NCI-H226 (cell line): ENCODE results near the gene SHBG.
A peak's percentile ranks its signal among the peaks of the same experiment; 100 is the strongest.
"Not testable (repeated sequence)": the region's sequence is repeated elsewhere in the genome, so short reads cannot be mapped to it uniquely, and the experiment has no call there.

Experiments
- DNase-seq: peaks from one replicate; pipeline ENCODE4 v3.0.0-alpha.2; 2015

Gene SHBG

DNA sequence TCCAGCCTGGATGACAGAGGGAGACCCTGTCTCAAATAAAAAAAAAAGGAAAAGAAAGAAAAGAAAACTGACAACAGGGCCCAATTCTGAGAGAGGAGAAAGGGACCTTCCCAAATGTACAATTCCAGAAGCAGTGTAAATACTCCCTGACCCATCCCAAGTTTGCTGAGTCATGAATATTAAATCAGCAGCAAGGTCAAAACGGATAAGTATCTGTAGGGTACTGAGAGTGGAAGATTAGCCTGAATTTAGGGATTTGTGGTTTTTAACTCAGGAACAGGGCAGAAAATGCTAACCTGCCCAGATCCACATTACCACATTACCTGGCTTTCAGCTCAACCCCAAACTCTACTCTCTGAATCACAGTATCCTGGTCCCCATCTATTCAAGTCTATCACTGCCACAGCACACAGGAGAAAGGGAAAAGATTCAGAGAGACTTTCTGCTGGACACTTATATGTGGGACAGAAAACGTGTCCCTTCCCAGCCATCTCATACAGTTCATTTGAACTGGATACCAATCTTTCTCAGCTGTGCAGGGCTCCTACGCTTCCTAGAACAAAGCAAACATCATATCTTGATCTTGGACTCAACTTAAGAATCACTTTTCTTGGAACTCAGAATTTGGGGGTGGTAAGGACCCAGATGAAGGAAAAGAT lies 18.2 kb upstream of the SHBG start:
- DNase-seq: no peak

DNA sequence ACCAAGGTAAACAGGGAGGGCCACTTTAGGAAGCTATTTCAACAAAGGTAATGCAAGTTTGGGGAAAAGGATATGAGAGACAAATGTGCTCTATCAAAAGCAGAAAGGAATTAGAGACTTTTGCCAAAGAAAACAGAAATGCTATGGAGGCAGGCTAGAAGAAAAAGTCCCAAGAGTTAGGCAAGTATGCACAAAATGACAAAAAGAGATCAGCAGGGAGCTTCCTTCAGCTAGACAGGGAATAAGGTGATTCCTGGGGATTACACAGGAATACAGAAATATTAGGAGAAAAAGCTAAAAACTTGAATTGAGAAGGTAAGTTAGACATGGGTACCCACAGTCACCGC lies 17.7 kb upstream of the SHBG start:
- no peak for DNase-seq

DNA sequence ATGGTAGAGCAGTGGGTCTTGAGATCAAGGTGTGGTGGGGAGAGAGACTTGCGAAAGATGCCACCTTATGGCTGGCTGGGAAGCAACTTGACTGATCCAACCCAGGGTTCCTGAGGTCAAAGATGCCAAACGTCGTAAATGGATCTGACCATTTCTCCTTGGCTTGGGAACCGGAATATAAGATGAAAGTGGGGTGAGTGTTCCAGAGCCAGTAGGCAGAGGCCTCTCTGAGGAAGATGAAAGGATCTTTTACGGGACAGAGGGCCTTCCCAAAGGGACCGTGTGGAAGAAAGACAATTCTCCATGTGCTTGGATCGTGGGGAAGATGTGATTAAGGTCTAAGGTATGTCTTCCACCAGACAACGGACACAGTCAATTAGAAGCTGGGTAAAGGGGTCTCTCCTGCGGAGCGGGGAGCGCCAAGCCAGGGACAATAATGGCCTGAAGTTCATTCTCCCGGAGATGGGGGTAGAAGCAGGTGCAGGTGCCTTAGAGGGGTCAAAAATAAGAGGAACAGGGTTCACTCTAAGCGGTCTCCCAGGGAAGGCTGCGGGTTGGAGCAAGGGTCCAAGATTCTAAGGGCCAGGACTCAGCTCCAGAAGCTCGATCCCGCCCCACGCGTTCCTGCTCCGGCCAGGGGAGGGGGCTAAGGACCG lies 16.0 kb upstream of the SHBG start:
- no peak for DNase-seq

DNA sequence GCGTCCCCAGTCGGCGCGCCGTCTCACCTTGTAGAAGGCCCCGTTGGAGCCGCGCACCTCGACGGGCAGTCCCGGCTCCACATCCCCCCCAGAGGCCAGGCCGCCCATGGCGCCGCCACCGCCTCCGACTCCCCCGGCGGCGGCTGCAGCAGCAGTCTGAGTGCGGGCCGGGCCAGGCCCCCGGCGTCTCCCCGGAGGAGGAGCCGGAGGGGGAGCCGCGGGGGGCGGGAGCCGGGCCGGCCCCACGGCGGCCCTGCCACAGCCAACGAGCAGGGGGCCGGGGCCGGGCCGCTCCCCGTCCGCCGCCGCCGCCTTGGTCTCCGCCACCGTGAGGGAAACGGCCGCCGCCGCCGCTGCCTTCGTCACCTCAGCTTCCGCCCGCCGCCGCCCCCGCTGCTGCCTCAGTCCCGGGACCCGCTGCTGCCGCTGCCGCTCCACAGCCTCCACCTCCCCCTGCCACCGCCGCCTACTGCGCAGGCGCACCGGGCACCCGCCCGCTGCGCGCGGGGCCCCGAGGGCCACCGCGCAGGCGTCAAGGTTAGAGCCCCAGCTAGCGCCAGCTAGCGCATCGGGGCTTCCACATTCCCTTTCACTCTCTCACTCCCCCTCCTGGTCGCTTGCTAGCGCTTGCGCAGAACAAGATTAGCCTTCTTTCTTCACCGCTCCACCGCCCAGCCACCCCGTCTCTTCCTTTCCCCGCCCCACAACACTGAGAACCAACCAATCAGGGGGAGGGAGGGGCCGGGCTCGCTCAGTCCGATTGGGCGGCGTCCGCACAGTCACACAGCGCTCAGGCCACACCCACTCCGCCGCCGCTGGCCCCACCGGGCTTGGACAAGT lies 15.3 kb upstream of the SHBG start, which contains the start of gene FXR2:
Gene FXR2, minus strand, starts transcription at position 473 of the 840 bp plus-strand sequence. Its CDS starts 365 bp downstream, at position 108.
- peak; percentile 97 for DNase-seq

DNA sequence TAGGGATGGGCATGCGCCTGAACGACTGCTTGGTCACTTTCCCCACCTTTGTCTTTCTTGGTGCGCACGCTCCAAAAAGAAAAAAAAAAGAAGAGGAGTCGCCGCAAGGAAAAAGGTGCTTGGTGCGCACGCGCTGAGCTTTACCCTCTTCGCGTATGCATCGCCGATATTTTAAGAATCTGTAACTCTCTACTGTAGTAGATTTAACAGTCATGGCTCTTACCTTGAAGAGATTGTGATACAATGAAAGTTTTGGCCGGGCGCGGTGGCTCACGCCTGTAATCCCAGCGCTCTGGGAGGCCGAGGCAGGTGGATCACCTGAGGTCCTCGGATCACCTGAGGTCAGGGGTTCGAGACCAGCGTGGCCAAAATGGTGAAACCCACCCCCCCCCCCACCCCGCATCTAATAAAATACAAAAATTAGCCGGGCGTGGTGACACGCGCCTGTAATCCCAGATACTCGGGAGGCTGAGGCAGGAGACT lies 14.6 kb upstream of the SHBG start:
- DNase-seq: no peak

DNA sequence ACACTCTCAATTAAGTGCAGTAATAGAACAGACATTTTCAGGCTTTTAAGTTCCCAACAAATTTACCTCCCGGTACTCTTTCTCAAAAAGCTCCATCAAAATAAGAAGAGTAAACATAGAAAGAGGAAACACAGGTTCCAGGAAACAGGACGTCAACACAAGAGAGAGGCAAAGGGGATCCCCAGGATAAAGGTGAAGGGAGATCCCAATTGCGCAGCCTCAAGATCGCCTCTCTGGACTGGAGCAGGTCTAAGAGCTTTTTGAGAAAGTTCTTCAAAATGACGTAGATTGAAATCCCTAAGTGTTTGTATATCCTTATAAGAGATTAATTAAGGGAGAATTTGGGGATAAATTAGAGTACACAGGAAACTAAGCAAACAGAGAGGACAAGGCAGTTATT lies 11.3 kb upstream of the SHBG start:
- DNase-seq: no peak

DNA sequence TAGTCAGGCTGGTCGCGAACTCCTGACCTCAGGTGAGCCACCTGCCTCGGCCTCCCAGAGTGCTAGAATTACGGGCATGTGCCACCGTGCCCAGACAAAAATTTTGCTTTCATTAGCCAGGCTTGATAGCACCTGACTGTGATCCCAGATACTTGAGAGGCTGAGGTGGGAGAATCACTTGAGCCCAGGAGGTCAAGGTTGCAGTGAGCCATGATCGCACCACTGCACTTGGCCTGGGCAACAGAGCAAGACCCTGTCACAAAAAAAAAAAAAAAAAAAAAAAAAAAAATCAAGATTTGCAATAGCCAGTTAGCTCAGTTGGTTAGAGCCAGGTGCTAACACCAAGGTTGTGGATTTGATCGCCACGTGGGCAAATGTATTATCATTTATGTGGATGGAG lies 9.1 kb upstream of the SHBG start:
- no peak for DNase-seq

DNA sequence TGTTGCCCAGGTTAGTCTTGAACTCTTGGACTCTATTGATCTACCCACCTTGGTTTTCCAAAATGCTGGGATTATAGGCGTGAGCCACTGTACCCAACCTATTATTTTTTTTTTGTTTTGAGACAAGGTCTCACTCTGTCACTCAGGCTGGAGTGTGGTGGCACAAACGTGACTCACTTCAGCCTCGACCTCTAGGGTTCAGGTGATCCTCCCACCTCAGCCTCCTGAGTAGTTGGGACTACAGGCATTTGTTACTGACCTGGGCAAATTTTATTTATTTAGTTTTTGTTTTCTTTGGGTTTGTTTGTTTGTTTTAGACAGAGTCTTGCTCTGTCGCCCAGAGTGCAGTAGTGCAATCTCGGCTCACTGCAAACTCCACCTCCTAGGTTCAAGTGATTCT lies 6.3 kb upstream of the SHBG start:
- DNase-seq: no peak

DNA sequence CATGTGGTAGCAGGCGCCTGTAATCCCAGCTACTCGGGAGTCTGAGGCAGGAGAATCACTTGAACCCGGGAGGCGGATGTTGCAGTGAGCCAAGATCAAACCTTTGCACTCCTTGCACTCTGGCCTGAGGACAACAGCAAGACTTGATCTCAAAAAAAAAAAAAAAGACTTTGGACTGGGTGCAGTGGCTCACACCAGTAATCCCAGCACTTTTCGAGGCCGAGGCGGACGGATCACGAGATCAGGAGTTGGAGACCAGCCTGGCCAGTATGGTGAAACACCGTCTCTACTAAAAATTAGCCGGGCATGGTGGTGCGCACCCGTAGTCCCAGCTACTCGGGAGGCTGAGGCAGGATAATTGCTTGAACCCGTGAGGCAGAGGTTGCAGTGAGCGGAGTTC lies 4.2 kb upstream of the SHBG start:
- not testable (repeated sequence) for DNase-seq

DNA sequence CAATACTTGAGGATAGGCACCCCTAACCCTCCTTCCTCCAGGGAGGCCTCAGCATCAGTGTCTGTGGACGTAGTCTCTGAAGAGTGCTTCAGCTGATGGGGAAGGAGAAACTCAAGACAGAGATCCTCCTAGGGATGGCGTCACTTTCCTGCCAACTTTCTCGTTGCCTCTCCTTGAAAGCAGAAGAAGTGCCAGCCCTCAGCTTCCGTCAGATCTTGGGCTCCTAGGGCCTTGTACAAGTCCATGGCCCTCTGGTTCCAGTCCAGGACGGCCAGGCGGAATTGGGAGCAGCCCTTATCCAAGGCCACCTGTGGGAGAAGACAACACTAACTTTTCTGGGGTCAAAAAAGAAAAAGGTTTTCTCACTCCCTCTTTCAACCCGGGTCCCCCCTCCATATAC lies 3.6 kb upstream of the SHBG start:
- DNase-seq: no peak

DNA sequence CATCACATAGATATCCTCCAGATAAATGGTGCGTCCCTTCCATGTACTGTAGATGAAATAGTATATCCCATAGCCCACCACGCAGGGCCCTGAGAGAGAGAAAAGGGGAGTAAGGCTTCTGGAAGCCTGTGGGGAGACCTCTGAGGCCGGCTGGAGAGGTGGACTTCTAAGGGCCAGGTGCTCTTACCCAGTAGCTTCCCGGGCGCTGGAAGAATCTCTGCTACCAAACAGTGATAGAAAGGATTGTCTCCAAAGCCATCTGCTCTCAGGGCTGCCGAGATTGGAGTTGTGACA lies 3.0 kb upstream of the SHBG start:
- no peak for DNase-seq

DNA sequence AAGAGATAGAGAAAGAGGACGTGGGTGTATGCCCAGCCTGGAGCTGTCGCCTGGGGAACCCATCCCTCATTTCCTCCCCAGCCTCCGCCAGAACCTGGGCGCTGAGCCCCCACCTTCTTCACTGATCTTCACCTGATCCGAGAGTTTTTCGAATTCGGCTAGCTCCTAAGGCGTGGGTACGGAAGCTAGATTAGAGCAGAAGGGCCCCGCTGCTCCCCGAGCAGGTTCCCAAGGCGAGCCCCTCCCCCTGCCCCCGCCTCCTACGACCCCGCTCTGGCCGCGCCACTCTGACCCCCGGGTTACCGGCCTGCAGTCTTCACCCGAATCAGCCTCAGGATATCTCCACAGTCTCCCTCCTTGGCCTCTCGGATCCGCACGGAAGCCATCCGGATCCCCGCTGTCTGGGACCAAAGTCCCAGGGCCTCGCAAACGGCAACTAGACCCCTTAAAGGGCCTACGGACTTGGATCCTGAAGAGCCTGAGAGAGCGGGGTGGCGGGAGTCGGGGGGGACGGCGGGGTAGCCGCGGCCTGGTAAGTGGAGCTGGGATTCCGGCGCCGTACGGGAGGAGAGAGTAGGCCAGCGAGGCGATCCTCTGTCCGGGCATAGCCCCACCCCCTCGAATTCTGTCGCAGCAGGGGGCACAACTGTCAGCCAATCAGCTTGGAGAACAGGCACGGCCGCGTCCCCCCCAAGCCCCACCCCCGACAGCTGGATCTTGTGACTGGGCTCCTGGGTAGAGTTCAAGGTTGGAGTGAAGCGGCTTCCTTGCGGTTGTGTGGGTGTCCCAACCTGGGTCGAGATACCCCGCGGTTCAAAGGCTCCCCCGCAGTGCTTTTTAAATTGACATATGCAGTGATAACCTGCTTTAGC lies 2.4 kb upstream of the SHBG start, which contains the start of gene SAT2:
Gene SAT2, minus strand, starts transcription at position 572 of the 872 bp plus-strand sequence. Its CDS starts 186 bp downstream, at position 386.
- DNase-seq: peak; percentile 86

DNA sequence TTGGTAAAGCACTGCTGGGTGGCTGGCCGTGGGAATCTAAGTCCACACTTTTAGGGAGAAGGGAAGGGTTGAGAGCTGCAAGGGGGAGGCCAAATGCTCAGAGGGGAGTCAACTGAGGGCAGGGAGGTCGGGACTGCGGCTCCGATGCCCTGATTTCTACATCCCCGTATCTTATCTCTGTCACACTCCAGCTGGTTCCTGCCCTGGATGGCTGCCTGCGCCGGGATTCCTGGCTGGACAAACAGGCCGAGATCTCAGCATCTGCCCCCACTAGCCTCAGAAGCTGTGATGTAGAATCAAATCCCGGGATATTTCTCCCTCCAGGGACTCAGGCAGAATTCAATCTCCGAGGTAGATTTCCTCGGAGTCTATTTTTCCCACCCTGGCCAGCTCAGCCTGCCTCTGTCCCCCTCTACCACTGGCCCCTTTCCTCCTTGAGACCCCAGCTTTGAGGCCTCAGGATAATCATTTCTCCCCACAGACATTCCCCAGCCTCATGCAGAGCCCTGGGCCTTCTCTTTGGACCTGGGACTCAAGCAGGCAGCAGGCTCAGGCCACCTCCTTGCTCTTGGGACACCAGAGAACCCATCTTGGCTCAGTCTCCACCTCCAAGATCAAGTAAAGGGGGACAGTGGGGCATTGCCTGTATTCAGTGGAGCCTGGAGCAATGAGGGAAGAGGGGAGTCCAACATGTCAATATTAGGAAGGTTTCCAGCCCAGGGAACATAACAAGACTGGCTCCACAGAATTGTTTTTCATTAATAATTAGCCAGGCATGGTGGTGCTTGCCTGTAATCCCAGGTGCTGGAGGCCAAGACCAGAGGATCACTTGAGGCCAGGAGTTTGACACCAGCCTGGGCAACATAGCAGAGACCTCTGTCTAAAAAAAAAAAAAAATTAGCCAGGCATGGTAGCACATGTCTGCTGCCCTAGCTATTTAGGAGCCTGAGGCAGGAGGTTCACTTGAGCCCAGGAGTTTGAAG lies 1.8 kb downstream of the SHBG start:
- no peak for DNase-seq

DNA sequence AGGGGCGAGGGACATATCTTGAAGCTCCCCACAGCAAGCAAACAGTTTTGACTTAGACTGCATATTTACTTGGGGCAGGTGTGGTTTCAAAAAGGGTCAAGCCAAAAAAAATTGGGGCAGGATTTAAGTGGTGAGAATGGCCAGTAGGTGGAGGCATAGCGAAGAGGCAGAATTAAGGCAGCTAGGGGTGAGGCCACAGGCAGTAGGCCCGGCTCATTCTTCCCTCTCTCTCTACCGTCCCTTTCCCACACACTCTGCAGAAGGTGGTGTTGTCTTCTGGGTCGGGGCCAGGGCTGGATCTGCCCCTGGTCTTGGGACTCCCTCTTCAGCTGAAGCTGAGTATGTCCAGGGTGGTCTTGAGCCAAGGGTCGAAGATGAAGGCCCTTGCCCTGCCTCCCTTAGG lies 2.6 kb downstream of the SHBG start:
- peak; percentile 38 for DNase-seq

DNA sequence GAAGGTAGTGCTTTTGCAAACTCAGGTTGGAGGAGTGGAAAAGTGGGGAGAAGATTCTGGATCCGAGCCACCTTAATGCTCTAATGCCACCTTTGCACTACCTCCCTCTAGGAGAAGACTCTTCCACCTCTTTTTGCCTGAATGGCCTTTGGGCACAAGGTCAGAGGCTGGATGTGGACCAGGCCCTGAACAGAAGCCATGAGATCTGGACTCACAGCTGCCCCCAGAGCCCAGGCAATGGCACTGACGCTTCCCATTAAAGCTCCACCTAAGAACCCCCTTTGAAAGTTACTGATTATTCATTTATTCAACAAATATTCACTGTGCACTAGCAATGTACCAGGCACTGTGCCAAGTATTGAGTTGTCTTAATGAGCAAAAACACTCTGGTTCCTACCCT lies 3.2 kb downstream of the SHBG start:
- no peak for DNase-seq

DNA sequence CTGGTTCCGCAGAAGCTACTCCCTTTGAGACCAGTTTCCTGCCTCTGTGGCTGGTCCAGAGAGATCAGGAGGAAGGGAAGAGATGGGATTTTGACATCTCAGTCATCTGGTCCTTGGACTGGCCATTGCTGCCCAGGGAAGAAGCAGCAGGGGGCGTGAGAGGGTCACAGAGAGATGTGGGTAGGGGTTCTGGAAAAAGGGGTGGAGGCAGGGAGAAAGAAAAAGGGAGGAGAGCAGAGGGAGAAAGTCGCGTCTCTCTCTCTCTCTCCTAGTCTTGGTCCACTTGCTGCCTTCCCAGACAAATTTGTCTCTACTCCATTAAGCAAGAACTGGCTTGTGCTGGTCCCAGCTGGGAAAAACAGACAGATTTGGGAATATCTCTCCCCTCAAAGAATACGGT lies 4.4 kb downstream of the SHBG start:
- DNase-seq: no peak

DNA sequence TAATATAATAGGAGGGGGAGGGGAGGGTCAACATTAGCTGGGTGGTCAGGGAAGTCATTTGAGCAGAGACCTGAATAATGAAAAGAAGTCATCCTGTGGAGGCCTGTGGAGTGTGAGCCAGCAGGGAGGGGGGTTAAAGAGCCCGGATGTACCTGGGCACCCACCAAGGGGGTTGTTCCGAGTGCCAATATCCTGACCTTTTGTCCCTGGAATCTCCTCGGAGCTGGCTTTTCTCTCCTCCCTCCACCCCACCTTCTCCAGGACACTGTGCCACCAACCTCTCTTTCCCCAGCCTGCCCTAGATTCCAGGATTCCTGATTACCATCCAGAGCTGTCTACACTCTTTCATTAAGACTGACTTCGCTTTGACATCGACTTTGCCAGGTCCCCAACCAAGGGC lies 6.2 kb downstream of the SHBG start:
- no peak for DNase-seq

DNA sequence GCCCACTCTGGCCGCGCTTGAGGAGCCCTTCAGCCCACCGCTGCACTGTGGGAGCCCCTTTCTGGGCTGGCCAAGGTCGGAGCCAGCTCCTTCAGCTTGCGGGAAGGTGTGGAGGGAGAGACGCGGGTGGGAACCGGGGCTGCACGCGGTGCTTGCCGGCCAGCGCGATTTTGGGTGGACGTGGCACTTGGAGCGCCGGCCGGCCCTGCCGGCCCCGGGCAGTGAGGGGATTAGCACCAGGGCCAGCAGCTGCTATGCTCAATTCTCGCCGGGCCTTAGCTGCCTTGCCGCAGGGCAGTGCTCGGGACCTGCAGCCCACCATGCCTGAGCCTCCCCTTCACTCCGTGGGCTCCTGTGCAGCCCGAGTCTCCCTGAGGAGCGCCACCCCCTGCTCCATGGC lies 10.8 kb downstream of the SHBG start:
- DNase-seq: no peak

DNA sequence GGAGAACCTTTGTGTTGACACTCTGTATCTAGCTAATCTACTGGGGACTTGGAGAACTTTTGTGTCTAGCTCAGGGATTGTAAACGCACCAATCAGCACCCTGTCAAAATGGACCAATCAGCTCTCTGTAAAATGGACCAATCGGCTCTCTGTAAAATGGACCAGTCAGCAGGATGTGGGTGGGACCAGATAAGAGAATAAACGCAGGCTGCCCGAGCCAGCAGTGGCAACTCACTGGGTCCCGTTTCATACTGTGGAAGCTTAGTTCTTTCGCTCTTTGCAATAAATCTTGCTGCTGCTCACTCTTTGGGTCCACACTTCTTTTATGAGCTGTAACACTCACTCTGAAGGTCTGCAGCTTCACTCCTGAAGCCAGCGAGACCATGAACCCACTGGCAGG lies 11.7 kb downstream of the SHBG start:
- DNase-seq: not testable (repeated sequence)

DNA sequence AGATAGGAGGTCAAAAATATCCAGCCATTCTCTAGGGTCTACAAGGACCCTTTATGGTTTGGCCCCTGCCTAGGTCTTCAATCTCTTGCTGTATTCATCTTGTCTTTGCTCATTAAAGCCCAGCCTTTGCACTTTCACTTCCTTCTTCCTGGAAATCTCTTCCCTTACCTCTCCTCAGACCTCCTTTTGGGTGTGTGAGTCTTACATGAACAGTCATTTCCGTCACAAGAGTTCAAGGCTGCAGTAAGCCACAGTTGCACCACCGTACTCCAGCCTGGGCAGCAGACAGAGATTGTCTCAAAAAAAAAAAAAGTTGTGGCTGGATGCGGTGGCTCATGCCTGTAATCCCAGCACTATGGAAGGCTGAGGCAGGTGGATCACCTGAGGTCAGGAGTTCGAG lies 14.8 kb downstream of the SHBG start:
- DNase-seq: no peak

DNA sequence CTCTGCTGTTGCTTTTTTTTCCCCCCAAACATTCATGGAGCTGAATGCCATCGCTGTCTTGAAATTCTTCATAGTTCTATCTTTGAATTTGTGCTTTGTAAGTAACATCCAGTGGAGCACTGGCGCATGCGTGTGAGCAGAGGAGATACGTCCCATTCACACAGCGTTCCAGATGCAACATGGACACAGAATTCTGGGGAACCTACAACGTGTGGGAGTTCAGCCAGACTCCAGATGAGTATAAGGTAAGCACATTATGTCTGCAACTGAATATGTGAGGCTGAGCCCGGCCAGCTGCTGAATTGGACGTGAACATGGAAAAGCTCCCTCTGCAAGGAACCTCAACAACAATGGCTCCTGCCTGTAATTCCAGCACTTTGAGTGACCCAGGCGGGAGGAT lies 16.5 kb downstream of the SHBG start:
- DNase-seq: no peak

DNA sequence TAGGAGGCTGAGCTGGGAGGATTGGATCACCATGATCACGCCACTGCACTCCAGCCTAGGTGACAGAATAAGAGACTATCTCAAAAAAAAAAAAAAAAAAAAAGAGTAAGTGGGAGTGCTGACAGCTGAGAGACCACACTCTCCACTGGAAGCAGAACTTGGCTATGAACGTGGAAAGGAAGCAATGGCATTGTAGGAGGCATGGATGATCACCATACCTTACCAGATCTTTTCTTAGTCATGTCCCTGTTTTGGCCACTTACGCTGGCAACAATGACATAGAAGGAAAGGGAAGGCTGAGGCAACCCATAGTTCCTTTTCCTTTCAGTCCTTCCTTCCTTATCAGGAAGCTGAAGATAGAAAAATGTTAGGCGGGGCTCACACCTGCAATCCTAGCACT lies 17.1 kb downstream of the SHBG start:
- no peak for DNase-seq
